Ectodermal cell (in vitro differentiated cells): ENCODE data around the gene CEMIP2. TPM values are rescaled to one million over a fixed set of nuclear protein-coding genes. Genes with fewer than 3 reads are reported as not detected.
"Not testable (repeated sequence)": the region's sequence is repeated elsewhere in the genome, so short reads cannot be mapped to it uniquely, and the experiment has no call there.

Experiments
- H3K27ac ChIP-seq: 2 replicates; pipeline ENCODE4 v1.7.0; 2013; ENCODE audit warnings: mild to moderate bottlenecking, low read depth, low read length; ENCODE audit not compliant: insufficient read depth, poor library complexity, severe bottlenecking
- H3K27me3 ChIP-seq: 2 replicates; pipeline ENCODE4 v1.7.0; 2013; ENCODE audit warnings: mild to moderate bottlenecking, low read length; ENCODE audit not compliant: insufficient read depth, control insufficient read depth, poor library complexity, severe bottlenecking
- H3K36me3 ChIP-seq: one replicate; pipeline ENCODE4 v1.7.0; 2013; ENCODE audit warnings: low read length; ENCODE audit not compliant: control insufficient read depth, insufficient read depth
- H3K4me1 ChIP-seq: one replicate; pipeline ENCODE4 v1.7.0; 2013; ENCODE audit warnings: low read length; ENCODE audit not compliant: control insufficient read depth, insufficient read depth
- H3K4me3 ChIP-seq: 2 replicates; pipeline ENCODE4 v1.7.0; 2013; ENCODE audit warnings: low read depth, low read length, control low read depth; ENCODE audit not compliant: insufficient read depth
- H3K9me3 ChIP-seq: 2 replicates; pipeline ENCODE4 v1.7.0; 2013; ENCODE audit warnings: mild to moderate bottlenecking, low read length, moderate library complexity; ENCODE audit not compliant: control insufficient read depth
- whole genome bisulfite sequencing, 2 experiments: methylation state at CpG; one replicate each; pipeline ENCODE4 v1.1.7; 2013; ENCODE audit warnings: missing lambda C conversion rate in 2 of 2; 5-methylcytosine and 5-hydroxymethylcytosine counted together
- polyA plus RNA-seq, 4 experiments: library from polyadenylated mRNA; stranded (reverse); fragments of 50-300 nt; gene quantifications; one replicate each; pipeline ENCODE4 v1.2.3, GENCODE V29; 2013

CEMIP2 gene
- polyA plus RNA-seq (2013, experiment 1 of 4), result 175 TPM
- 268 TPM for polyA plus RNA-seq (2013, experiment 2 of 4)
- polyA plus RNA-seq (2013, experiment 3 of 4), result 178 TPM
- polyA plus RNA-seq (2013, experiment 4 of 4), result 214 TPM

- H3K4me3 ChIP-seq, result peak within 1 kb of the TSS; percentile 91
- no peaks in the 10 kb centered on the region for H3K36me3 ChIP-seq
- peaks cover 10% of the 10 kb centered on the region for H3K4me1 ChIP-seq
- peak within 1 kb of the TSS; percentile 93 for H3K27ac ChIP-seq
- 0% methylated on average over 86 of the region's 86 CpGs for WGBS, 2 experiments
- H3K27me3 ChIP-seq, result peaks cover 9% of the 10 kb centered on the region
- no peaks in the 10 kb centered on the region for H3K9me3 ChIP-seq
Measured at GRCh38 chr9:71768388-71769174, at the start of gene CEMIP2. Gene CEMIP2 (minus strand): TSS chr9:71768513. CDS start chr9:71750373, 18,140 bp downstream.

- H3K4me1 ChIP-seq, result no peaks in the 10 kb centered on the region
- WGBS, 2 experiments, result 79 to 81% methylated on average over 9 of the region's 9 CpGs
Measured at GRCh38 chr9:71816916-71817451, 48.7 kb upstream of the CEMIP2 start.

GRCh38 chr9:71814815-71815214 is 46.5 kb upstream of the CEMIP2 start:
- Histone ChIP-seq H3K4me1 (no peaks in the 10 kb centered on the region), H3K4me3 (no peak overlapping the region), H3K27ac (no peak overlapping the region), H3K27me3 (no peaks in the 10 kb centered on the region), H3K9me3 (no peaks in the 10 kb centered on the region), H3K36me3 (no peaks in the 10 kb centered on the region)
- WGBS, 2 experiments, result 98 to 100% methylated on average over 1 to 3 of the region's 3 CpGs

More at GRCh38 chr9:71816916-71817451, 48.7 kb upstream of the CEMIP2 start:
- Histone ChIP-seq H3K9me3 (no peaks in the 10 kb centered on the region), H3K27me3 (no peaks in the 10 kb centered on the region), H3K36me3 (no peaks in the 10 kb centered on the region), H3K4me3 (no peak overlapping the region), H3K27ac (no peak overlapping the region)

GRCh38 chr9:71814226-71814625 is 45.9 kb upstream of the CEMIP2 start:
- Histone ChIP-seq H3K4me3 (no peak overlapping the region), H3K27me3 (no peaks in the 10 kb centered on the region), H3K4me1 (no peaks in the 10 kb centered on the region), H3K27ac (no peak overlapping the region), H3K36me3 (no peaks in the 10 kb centered on the region), H3K9me3 (no peaks in the 10 kb centered on the region)
- 95 to 96% methylated on average over 3 of the region's 3 CpGs for WGBS, 2 experiments

GRCh38 chr9:71812385-71812784 is 44.1 kb upstream of the CEMIP2 start:
- WGBS, 2 experiments, result 93% methylated on average over 4 of the region's 4 CpGs
- no peaks in the 10 kb centered on the region for H3K9me3 ChIP-seq
- H3K4me1 ChIP-seq, result no peaks in the 10 kb centered on the region
- no peak overlapping the region for H3K4me3 ChIP-seq
- H3K27ac ChIP-seq, result no peak overlapping the region
- no peaks in the 10 kb centered on the region for H3K27me3 ChIP-seq
- H3K36me3 ChIP-seq, result no peaks in the 10 kb centered on the region

GRCh38 chr9:71808068-71808467 is 39.8 kb upstream of the CEMIP2 start:
- WGBS, 2 experiments, result 90 to 93% methylated on average over 2 of the region's 2 CpGs

GRCh38 chr9:71806901-71807307 is 38.6 kb upstream of the CEMIP2 start:
- H3K4me3 ChIP-seq, result no peak overlapping the region
- H3K27me3 ChIP-seq, result no peaks in the 10 kb centered on the region
- WGBS, 2 experiments, result 24 to 25% methylated on average over 1 of the region's 1 CpG
- H3K9me3 ChIP-seq, result no peaks in the 10 kb centered on the region
- no peak overlapping the region for H3K27ac ChIP-seq
- H3K4me1 ChIP-seq, result no peaks in the 10 kb centered on the region
- H3K36me3 ChIP-seq, result no peaks in the 10 kb centered on the region

More at GRCh38 chr9:71808068-71808467, 39.8 kb upstream of the CEMIP2 start:
- no peaks in the 10 kb centered on the region for H3K4me1 ChIP-seq
- H3K27ac ChIP-seq, result no peak overlapping the region
- no peaks in the 10 kb centered on the region for H3K9me3 ChIP-seq
- no peak overlapping the region for H3K4me3 ChIP-seq
- H3K27me3 ChIP-seq, result no peaks in the 10 kb centered on the region
- no peaks in the 10 kb centered on the region for H3K36me3 ChIP-seq

- H3K27me3 ChIP-seq, H3K27ac ChIP-seq, H3K4me3 ChIP-seq, H3K36me3 ChIP-seq, H3K9me3 ChIP-seq, H3K4me1 ChIP-seq: not testable (repeated sequence)
- 100% methylated on average over 1 of the region's 1 CpG; no CpG with 5 or more reads in 1 of the 2 experiments for WGBS, 2 experiments
Measured at GRCh38 chr9:71805096-71805495, 36.8 kb upstream of the CEMIP2 start.

- no peak overlapping the region for H3K27ac ChIP-seq
- no peaks in the 10 kb centered on the region for H3K4me1 ChIP-seq
- WGBS, 2 experiments, result 89 to 90% methylated on average over 3 of the region's 3 CpGs
- H3K27me3 ChIP-seq, result no peaks in the 10 kb centered on the region
- no peak overlapping the region for H3K4me3 ChIP-seq
- H3K9me3 ChIP-seq, result no peaks in the 10 kb centered on the region
- no peaks in the 10 kb centered on the region for H3K36me3 ChIP-seq
Measured at GRCh38 chr9:71801826-71802225, 33.5 kb upstream of the CEMIP2 start.

GRCh38 chr9:71797266-71797665 is 29.0 kb upstream of the CEMIP2 start:
- H3K4me1 ChIP-seq, result no peaks in the 10 kb centered on the region
- H3K9me3 ChIP-seq, result no peaks in the 10 kb centered on the region
- no peak overlapping the region for H3K4me3 ChIP-seq
- WGBS, 2 experiments, result 87 to 88% methylated on average over 1 of the region's 1 CpG
- no peak overlapping the region for H3K27ac ChIP-seq
- H3K36me3 ChIP-seq, result no peaks in the 10 kb centered on the region
- H3K27me3 ChIP-seq, result no peaks in the 10 kb centered on the region
